ENCODE data around the gene HPSE. TPM values are rescaled to one million over a fixed set of nuclear protein-coding genes. Genes with fewer than 3 reads are reported as not detected.

HPSE gene
- total and polyA plus RNA-seq, 9 of the 15 experiments (the other 6 are each of a cell fraction or from before 2014, with no cell fraction given) = 0.01 to 0.42 (median 0.14) TPM; not detected in 1

DNA sequence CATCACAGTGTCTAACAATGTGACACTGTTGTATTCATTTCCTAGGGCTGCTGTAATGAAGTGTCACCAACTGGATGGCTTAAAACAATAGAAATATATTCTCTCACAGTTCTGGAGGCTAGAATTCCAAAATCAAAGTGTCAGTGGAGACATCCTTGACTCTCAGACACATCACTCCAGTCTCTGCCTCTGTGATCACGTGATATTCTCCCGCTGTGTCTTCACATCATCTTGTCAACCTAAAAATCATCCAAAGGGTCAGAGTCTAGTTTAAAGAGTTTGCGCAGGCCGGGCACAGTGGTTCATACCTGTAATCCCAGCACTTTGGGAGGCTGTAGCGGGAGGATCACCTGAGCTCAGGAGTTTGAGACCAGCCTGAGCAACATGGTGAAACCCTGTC lies 36.6 kb upstream of the HPSE start:
- no peak overlapping the region for H3K27ac ChIP-seq (ENCODE audit: extremely low read depth, low read depth, low read length)
- ChIA-PET POLR2A (no interaction called here), CTCF (ENCODE audit: low intra/inter-chr PET ratio) (no interaction called here)
- in situ Hi-C loops (cut with MboI) (no loop called here), intact Hi-C loops (cut with micrococcal nuclease) (no loop called here)
- no peak overlapping the region for H3K9ac ChIP-seq (ENCODE audit: insufficient read depth in 1 of 2, low read depth in 2 of 2, low read length in 2 of 2)
- FAIRE-seq = no peak
- DNase-seq (ENCODE audit: extremely low read depth in 1 of 4, low spot score in 3 of 4) = no peak
- no peak overlapping the region for H3K4me2 ChIP-seq (ENCODE audit: insufficient read depth, low read length)
- no peaks in the 10 kb centered on the region; the same call in 1 of the 2 replicates for H4K20me1 ChIP-seq (replicated peaks; ENCODE audit: control insufficient read depth, insufficient read depth, low read length)
- H2AFZ ChIP-seq (ENCODE audit: low read depth, low read length) = no peak overlapping the region
- WGBS (ENCODE audit: insufficient coverage, low coverage, missing lambda C conversion rate) = 4% methylated on average over 5 of the region's 5 CpGs
- H3K9me1 ChIP-seq (ENCODE audit: control insufficient read depth, insufficient read depth, low read length) = no peaks in the 10 kb centered on the region
- no peaks in the 10 kb centered on the region; a peak in 1 of 5 replicates for H3K4me1 ChIP-seq (replicated peaks in 1 of 2; ENCODE audit: control insufficient read depth in 2 of 2, insufficient read depth in 2 of 2, low read length in 2 of 2)
- no peaks in the 10 kb centered on the region for H3K79me2 ChIP-seq (ENCODE audit: control insufficient read depth, insufficient read depth, low read length)
- no TSS peak for BruUV-seq (replicated peaks)
- ATAC-seq = no peak
- TF ChIP-seq, protein P1, sequence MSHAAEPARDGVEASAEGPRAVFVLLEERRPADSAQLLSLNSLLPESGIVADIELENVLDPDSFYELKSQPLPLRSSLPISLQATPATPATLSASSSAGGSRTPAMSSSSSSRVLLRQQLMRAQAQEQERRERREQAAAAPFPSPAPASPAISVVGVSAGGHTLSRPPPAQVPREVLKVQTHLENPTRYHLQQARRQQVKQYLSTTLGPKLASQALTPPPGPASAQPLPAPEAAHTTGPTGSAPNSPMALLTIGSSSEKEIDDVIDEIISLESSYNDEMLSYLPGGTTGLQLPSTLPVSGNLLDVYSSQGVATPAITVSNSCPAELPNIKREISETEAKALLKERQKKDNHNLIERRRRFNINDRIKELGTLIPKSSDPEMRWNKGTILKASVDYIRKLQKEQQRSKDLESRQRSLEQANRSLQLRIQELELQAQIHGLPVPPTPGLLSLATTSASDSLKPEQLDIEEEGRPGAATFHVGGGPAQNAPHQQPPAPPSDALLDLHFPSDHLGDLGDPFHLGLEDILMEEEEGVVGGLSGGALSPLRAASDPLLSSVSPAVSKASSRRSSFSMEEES (CRISPR knock-in tag; IDR thresholded peaks at IDR 0.05) = peak; percentile 90
- no peak for TF ChIP-seq KAT2B (IDR thresholded peaks at IDR 0.05; ENCODE audit: low read depth, low read length)
- peak; percentile 77 for TF ChIP-seq RAD51 (IDR thresholded peaks at IDR 0.05; ENCODE audit: borderline replicate concordance, low read depth)
- TF ChIP-seq TOE1 (IDR thresholded peaks at IDR 0.05; ENCODE audit: borderline replicate concordance) = 0 out of 2 replicates have a peak, but pooled peaks have one; percentile 41
- no peak for TF ChIP-seq TOE1 (CRISPR knock-in tag; IDR thresholded peaks at IDR 0.05; ENCODE audit: borderline replicate concordance, low read depth)
- TF ChIP-seq, protein P2, sequence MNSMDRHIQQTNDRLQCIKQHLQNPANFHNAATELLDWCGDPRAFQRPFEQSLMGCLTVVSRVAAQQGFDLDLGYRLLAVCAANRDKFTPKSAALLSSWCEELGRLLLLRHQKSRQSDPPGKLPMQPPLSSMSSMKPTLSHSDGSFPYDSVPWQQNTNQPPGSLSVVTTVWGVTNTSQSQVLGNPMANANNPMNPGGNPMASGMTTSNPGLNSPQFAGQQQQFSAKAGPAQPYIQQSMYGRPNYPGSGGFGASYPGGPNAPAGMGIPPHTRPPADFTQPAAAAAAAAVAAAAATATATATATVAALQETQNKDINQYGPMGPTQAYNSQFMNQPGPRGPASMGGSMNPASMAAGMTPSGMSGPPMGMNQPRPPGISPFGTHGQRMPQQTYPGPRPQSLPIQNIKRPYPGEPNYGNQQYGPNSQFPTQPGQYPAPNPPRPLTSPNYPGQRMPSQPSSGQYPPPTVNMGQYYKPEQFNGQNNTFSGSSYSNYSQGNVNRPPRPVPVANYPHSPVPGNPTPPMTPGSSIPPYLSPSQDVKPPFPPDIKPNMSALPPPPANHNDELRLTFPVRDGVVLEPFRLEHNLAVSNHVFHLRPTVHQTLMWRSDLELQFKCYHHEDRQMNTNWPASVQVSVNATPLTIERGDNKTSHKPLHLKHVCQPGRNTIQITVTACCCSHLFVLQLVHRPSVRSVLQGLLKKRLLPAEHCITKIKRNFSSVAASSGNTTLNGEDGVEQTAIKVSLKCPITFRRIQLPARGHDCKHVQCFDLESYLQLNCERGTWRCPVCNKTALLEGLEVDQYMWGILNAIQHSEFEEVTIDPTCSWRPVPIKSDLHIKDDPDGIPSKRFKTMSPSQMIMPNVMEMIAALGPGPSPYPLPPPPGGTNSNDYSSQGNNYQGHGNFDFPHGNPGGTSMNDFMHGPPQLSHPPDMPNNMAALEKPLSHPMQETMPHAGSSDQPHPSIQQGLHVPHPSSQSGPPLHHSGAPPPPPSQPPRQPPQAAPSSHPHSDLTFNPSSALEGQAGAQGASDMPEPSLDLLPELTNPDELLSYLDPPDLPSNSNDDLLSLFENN (IDR thresholded peaks at IDR 0.05; ENCODE audit: low read depth in 2 of 2, low read length in 2 of 2) = no peak
- peaks cover 0 to 8% of the 10 kb centered on the region in 2 experiments; a peak in 4 of 5 replicates for H3K27me3 ChIP-seq (ENCODE audit: control insufficient read depth in 2 of 2, insufficient read depth in 2 of 2, low read length in 2 of 2)
- no peaks in the 10 kb centered on the region for H3K9me3 ChIP-seq (replicated peaks; ENCODE audit: control insufficient read depth, insufficient read depth, low read depth, low read length)
- H3K36me3 ChIP-seq (ENCODE audit: control insufficient read depth, insufficient read depth, low read length) = no peaks in the 10 kb centered on the region
- H3K4me3 ChIP-seq = no peak overlapping the region

Data from K562 (cell line).